Activated T-cell treated with anti-CD3 and anti-CD28 coated beads for 24 hours (primary cell): ENCODE measurements around the gene UBE2E3.
"Not testable (repeated sequence)": the region's sequence is repeated elsewhere in the genome, so short reads cannot be mapped to it uniquely, and the experiment has no call there.

Source experiments
- DNase-seq: peaks from one replicate; pipeline ENCODE4 v3.0.0-alpha.2; 2020; ENCODE audit warnings: low read depth

UBE2E3 gene

DNA sequence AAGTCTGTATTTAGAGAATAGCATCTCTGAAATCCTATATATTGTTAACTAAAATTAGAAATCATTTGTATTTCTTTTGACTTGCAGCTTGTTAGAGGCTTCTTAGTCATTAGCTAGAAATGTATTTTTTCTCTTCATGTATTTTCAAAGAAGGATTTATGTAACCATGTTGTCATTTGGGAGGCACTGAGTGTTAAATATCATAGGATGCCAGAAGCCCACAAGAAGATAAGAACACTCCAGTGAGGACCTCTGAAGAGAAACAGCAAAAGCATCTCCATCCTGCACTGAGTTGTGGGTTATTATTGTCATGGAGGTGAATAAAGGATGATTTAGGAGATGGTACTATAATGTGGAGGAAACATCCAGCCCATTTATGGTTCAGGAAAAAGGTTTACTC lies 93.5 kb downstream of the UBE2E3 start:
- no peak for DNase-seq

- no peak for DNase-seq
These were observed 94.1 kb downstream of the UBE2E3 start for GRCh38 chr2:181074457-181074856.

GRCh38 chr2:181076658-181077057 lies 96.3 kb downstream of the UBE2E3 start:
- DNase-seq: no peak

GRCh38 chr2:181077128-181077709 lies 96.8 kb downstream of the UBE2E3 start:
- DNase-seq: peak; percentile 4

GRCh38 chr2:181083140-181083539 lies 102.7 kb downstream of the UBE2E3 start:
- DNase-seq: no peak

- DNase-seq: no peak
These were observed 105.3 kb downstream of the UBE2E3 start for GRCh38 chr2:181085734-181086133.

- DNase-seq: not testable (repeated sequence)
These were observed 111.5 kb downstream of the UBE2E3 start for GRCh38 chr2:181091920-181092319.

DNA sequence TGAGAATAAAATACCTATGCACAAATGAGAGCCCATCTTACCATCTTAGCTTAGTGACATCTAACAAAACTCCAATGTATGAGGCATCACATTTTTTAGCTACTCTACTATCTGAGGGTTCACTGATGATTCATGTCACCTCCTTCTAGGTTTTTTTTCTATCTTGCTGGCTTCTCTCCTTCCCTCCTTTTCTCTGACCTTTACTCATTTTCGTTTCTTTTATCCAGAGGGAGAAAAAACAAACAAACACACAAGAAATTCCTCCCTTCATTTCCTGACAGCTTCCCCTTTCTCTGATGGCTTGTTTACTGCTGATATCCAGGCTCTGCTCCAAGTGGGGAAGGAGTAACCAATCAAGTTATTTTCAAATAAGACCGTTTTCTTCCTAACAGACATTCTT lies 115.1 kb downstream of the UBE2E3 start:
- DNase-seq: no peak

- DNase-seq: no peak
These were observed 123.3 kb downstream of the UBE2E3 start for GRCh38 chr2:181103659-181104058.

DNA sequence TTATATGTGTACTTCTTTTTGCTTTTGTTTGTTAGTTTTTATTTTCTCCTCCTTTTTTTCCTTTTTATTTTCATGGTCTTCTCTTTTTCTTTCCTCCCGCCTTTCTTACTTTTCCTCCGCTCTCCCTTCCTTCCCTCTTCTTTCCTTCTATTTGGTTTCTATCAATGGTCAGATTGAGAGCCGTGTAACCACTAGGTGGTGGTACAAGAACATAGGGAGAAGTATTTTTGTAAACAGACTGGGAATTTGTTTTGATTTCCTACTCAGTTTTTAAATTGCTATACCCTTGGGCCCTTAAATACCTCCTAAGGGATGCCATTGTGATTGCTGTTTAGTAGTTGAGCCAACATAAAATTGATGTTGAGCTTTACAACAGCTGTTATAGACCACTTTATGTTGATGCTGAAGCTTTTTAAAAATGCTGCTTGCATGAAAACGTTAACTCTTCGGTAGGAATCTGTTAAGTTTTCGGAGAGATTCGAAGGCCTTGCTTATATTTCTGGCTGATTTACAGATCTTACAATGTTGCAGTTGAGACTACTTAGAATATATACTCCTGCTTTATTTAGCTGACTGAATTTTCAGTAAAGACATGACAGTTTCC lies 124.2 kb downstream of the UBE2E3 start:
- DNase-seq: no peak

DNA sequence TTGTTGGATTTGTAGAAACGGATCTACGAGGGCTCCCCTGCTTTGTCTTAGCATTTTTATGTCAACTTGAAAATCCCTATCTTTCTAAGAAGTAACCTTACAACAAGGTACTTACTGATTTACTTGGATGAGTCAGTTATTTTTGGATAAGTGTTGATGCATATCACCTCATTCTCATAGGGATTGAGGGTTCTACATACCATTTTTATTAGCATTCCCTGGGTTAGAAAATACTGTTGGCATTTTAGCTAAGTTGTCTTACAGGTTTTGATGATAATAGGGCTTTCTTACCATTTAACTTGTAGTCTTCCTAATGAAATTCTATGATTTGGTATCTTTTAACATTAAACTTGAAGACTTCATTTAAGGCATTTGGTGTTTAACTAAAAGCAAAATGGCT lies 125.2 kb downstream of the UBE2E3 start:
- no peak for DNase-seq

DNA sequence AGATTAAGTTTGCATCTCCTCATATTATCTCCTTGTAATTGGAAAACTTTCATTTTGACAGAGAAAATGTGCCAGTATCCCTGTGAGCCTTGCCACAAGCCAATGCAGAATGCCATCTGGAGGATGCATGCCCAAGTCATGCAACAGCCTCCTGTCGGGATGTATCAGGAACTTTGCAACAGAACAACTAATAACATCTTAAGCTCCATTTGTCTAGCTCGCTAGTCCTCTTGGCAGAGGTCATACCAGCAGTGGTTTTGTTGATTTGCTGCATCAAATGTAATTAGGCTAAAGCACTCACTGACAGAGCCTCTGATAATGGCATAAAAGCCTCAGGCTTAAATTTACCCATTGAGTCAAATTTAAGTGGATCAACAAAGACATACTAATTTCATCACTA lies 125.8 kb downstream of the UBE2E3 start:
- no peak for DNase-seq

- no peak for DNase-seq
These were observed 126.6 kb downstream of the UBE2E3 start for GRCh38 chr2:181106789-181107627.

DNA sequence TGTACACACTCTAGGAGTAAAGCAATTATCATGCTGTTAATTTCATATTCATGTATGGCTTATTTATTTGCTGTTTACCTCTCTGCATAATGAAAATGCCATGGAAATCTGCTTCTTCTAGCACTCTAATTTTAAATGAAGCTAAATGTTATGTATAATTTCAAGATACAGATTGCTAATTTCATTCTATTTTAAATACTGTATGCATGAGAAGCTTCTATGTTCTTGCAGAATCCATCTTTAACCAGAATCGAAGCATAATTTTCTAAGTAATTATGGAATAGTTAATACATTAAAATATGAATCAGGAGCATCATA lies 127.2 kb downstream of the UBE2E3 start:
- DNase-seq: no peak

DNA sequence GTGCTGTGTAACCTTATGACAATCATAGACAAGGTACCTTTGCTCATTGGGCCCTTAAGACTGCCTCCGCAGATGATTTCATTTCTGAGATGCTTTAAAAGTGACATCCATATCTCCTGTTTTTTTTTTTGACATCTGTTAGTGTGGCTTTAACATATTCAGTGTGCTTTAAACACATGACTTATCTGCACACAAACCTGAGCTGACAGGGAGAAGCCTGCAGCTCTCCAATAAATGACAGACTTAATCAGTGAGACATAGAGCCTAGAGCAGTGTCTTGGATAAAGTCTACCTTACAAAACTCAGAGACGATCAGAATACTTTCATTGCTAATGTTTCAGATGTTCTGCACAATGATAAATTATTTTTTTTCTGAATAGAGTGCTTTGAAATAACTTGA lies 130.7 kb downstream of the UBE2E3 start:
- DNase-seq: no peak

GRCh38 chr2:181112916-181113315 lies 132.5 kb downstream of the UBE2E3 start:
- no peak for DNase-seq
